SK-N-SH (cell line): ENCODE measurements around the gene RCSD1.

Experiments used
- ELF1 ChIP-seq: IDR thresholded peaks from 2 replicates; pipeline ENCODE4 v1.4.0; 2012
- FOXJ3 ChIP-seq: sonication (generic); formaldehyde crosslinking; IDR thresholded peaks from 2 replicates; pipeline ENCODE4 v1.5.1; 2020; ENCODE audit warnings: mild to moderate bottlenecking, missing genetic modification reagents
- RAD21 ChIP-seq: IDR thresholded peaks from 2 replicates; pipeline ENCODE4 v1.6.1; 2012; ENCODE audit warnings: mild to moderate bottlenecking, low read length
- RFX5 ChIP-seq: IDR thresholded peaks from 2 replicates; pipeline ENCODE4 v1.6.1; 2012; ENCODE audit warnings: mild to moderate bottlenecking, improper control_type of control experiment, low read length
- YY1 ChIP-seq: IDR thresholded peaks from 2 replicates; pipeline ENCODE4 v1.4.0; 2012; ENCODE audit warnings: low read depth, mild to moderate bottlenecking
- TF ChIP-seq, protein P1 (sequence below): fragments of 200-600 bp; sonication (generic); IDR thresholded peaks from 2 replicates; pipeline ENCODE4 v1.6.1; 2017; ENCODE audit warnings: antibody characterized with exemption, mild to moderate bottlenecking, moderate library complexity

DNA sequence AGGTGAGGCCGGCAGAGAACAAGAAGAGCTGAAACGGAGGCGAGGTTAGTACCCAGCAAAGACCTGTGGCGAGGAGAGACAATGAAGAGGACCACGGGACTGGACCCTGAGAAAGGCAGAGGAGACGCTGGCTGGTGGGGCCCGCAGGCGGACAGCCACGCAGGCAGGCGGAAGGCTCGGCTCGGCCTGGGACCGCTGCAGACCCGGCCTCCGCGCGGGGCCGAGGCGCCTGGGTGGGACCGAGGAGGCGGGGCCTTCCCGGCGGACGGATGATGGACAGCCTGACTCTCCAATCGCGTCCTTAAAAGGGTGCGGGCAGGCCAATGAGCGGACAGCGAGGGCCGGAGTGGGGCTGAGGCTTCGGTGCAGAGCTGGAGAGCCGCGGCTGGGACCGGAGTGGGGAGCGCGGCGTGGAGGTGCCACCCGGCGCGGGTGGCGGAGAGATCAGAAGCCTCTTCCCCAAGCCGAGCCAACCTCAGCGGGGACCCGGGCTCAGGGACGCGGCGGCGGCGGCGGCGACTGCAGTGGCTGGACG lies 91.7 kb downstream of the RCSD1 start, which contains the start of gene MPZL1:
- TF ChIP-seq ELF1 (no peak), RAD21 (no peak), RFX5 (no peak), YY1 (peak; percentile 51; the same call in 1 of the 2 replicates), FOXJ3 (no peak)
- TF ChIP-seq, protein P1, sequence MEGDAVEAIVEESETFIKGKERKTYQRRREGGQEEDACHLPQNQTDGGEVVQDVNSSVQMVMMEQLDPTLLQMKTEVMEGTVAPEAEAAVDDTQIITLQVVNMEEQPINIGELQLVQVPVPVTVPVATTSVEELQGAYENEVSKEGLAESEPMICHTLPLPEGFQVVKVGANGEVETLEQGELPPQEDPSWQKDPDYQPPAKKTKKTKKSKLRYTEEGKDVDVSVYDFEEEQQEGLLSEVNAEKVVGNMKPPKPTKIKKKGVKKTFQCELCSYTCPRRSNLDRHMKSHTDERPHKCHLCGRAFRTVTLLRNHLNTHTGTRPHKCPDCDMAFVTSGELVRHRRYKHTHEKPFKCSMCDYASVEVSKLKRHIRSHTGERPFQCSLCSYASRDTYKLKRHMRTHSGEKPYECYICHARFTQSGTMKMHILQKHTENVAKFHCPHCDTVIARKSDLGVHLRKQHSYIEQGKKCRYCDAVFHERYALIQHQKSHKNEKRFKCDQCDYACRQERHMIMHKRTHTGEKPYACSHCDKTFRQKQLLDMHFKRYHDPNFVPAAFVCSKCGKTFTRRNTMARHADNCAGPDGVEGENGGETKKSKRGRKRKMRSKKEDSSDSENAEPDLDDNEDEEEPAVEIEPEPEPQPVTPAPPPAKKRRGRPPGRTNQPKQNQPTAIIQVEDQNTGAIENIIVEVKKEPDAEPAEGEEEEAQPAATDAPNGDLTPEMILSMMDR, result no peak
